Body of pancreas (tissue), 4 donors: Measurements from ENCODE around the gene SLC13A3. TPM values are rescaled to one million over a fixed set of nuclear protein-coding genes. Genes with fewer than 3 reads are reported as not detected.

Experiments used
- ATAC-seq: fragments of 150-250 bp; one replicate; pipeline ENCODE4 v1.9.1; 2016
- DNase-seq, 4 donors: peaks; one replicate each; pipeline ENCODE4 v3.0.0-alpha.2; 2019
- H3K27ac ChIP-seq, 4 donors: fragments of 200-600 bp; sonication (generic); 1 replicate in 3 of 4; 2 replicates in 1 of 4; pipeline versions ENCODE4 v1.5.1 to v1.6.1; 2016 to 2019; ENCODE audit warnings: mild to moderate bottlenecking in 1 of 4, mixed read lengths in 1 of 4, moderate library complexity in 1 of 4
- H3K27me3 ChIP-seq, 2 donors: fragments of 200-600 bp; sonication (generic); one replicate each; pipeline ENCODE4 v1.6.0; 2016; ENCODE audit warnings: mild to moderate bottlenecking in 1 of 2
- H3K36me3 ChIP-seq, 2 donors: fragments of 200-600 bp; sonication (generic); replicated peaks in 1 of 2; 2 replicates each; pipeline ENCODE4 v1.5.1; 2016; ENCODE audit warnings: low read depth in 2 of 2; ENCODE audit not compliant: insufficient read depth in 1 of 2
- H3K4me1 ChIP-seq: fragments of 200-600 bp; sonication (generic); one replicate; pipeline ENCODE4 v1.6.0; 2016
- H3K4me3 ChIP-seq, 2 donors: fragments of 200-600 bp; sonication (generic); 1 replicate in 1 of 2; 2 replicates in 1 of 2; pipeline ENCODE4 v1.5.1; 2016 to 2019
- H3K9me3 ChIP-seq, 3 donors: fragments of 200-600 bp; sonication (generic); 1 replicate in 2 of 3; 2 replicates in 1 of 3; pipeline ENCODE4 v1.5.1; 2016
- CTCF ChIP-seq, 7 experiments: fragments of 450-650 bp in 4 of 7; fragments of 200-600 bp in 3 of 7; sonication (generic) in 3 of 7; IDR thresholded peaks; one replicate each; pipeline ENCODE4 v1.5.1; 2016 to 2019; ENCODE audit warnings: antibody characterized with exemption in 7 of 7
- POLR2A ChIP-seq, 3 donors: fragments of 450-650 bp; IDR thresholded peaks; one replicate each; pipeline ENCODE4 v1.6.1; 2016; ENCODE audit warnings: antibody characterized with exemption in 3 of 3, mild to moderate bottlenecking in 2 of 3
- WGBS, 2 donors: methylation state at CpG; one replicate each; pipeline ENCODE4 v1.1.5; 2017; 5-methylcytosine and 5-hydroxymethylcytosine counted together
- intact Hi-C: fragments of 100-400 bp; cut with DNase I; formaldehyde crosslinking; loops from one replicate; pipeline ENCODE4 v1.15.1; 2023
- total RNA-seq, 2 donors: library from RNA; depleted of rRNA; stranded (reverse); fragments of >200 nt; gene quantifications; one replicate each; pipeline ENCODE4 v1.1.0, GENCODE V29; 2016

SLC13A3 gene
- total RNA-seq, 2 donors from 2014 or later: 3.4 to 6.3 TPM

DNA sequence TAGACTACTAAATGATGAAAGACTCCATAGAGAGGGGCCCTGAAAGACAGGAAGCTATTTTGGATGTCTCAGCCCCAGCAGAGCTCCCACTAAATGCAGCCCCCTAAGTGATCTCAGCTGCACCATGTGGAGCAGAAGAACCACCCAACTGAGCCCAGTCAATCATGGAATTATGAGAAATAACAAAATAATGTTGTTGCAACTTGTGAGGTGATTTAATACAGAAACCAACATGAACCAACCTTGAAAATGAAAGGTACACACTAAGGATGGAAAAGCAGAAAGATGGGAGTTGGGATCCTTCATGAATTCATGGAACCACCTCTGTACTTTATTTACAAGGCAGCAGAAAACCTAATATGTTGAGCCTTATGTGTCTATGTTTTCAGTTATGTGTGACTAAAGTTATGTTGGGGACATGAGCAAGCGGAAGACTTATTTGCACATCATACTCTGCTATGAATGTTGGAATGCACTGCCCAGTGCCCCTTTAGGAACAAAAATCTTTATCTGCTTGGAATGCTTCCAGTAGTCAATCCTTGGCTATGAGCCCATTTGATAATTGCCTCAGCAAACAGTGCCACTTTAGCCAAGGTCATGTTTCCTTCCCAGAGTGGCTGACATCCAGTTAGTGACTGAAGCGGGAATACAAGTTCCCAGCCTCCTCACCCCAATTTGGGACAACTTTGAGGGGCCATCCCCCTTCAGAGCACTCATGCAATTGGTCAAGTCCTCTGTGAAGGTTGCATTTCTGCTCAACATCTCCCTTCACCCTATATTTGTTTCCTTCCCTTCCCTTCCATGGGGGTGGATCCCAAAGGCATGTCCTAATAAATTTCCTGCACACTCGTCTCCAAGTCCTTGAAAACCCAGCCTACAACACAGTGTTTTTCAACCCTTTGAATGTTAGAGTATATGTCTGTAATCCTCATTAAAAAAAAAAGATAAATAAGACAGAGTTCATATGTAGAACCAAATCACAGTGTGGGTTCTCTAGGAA, 19.6 kb upstream of the SLC13A3 start:
- peak; percentile 37 to 61 (median 50) for DNase-seq
- TF ChIP-seq CTCF (IDR thresholded peaks at IDR 0.05) (no peak), POLR2A (IDR thresholded peaks at IDR 0.05) (no peak)

DNA sequence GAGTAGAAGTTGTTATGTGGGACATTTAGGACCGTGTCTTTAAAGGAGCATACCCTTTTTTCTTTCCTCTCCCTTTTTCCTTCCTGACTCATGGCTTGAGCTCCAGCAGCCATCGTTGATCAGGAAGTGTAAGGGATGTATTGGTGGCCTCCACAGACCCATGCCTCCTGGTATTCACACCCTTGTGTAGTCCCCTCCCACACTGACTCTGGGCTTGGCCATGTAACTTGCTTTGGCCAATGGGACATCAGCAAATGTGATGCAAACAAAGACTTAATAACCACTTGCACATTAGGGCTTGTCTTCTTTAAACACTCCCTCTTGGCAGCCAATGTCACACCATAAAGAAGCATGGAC, 18.9 kb upstream of the SLC13A3 start:
- H3K4me3 ChIP-seq: no peak overlapping the region
- 92 to 94% methylated on average over 2 of the region's 2 CpGs for WGBS, 2 donors
- peak overlapping the region in 2 of 4 donors; percentile 19 to 60 for H3K27ac ChIP-seq
- H3K36me3 ChIP-seq: no peaks in the 10 kb centered on the region
- DNase-seq: no peak
- H3K27me3 ChIP-seq: no peaks in the 10 kb centered on the region
- intact Hi-C loops: loop anchor here (10.0 kb wide), 1 partner anchor 95 kb away; no protein-coding TSS in a partner anchor
- H3K9me3 ChIP-seq: peaks cover 0 to 14% (median 0%) of the 10 kb centered on the region in 3 donors
- no peak for ATAC-seq
- TF ChIP-seq POLR2A (IDR thresholded peaks at IDR 0.05): no peak
- no peak for TF ChIP-seq CTCF (IDR thresholded peaks at IDR 0.05)
- peaks cover 20% of the 10 kb centered on the region for H3K4me1 ChIP-seq

More for the DNA sequence above, 19.6 kb upstream of the SLC13A3 start:
- H3K36me3 ChIP-seq: no peaks in the 10 kb centered on the region
- peak; percentile 81 for ATAC-seq
- 21 to 22% methylated on average over 3 of the region's 3 CpGs for WGBS, 2 donors
- H3K9me3 ChIP-seq: peaks cover 0 to 14% (median 0%) of the 10 kb centered on the region in 3 donors
- H3K27me3 ChIP-seq: no peaks in the 10 kb centered on the region
- peaks cover 20% of the 10 kb centered on the region for H3K4me1 ChIP-seq
- no peak overlapping the region for H3K4me3 ChIP-seq
- intact Hi-C loops: loop anchor here (10.0 kb wide), 1 partner anchor 96 kb away; no protein-coding TSS in a partner anchor
- peak overlapping the region in 2 of 4 donors; percentile 41 to 60 for H3K27ac ChIP-seq

GRCh38 chr20:46666818-46667515, 15.7 kb upstream of the SLC13A3 start:
- H3K36me3 ChIP-seq: no peaks in the 10 kb centered on the region
- no peak for ATAC-seq
- no peak overlapping the region for H3K27ac ChIP-seq
- DNase-seq: no peak
- 71 to 79% methylated on average over 5 to 6 of the region's 6 CpGs for WGBS, 2 donors
- no peaks in the 10 kb centered on the region for H3K27me3 ChIP-seq
- no peak overlapping the region for H3K4me3 ChIP-seq
- H3K4me1 ChIP-seq: peaks cover 12% of the 10 kb centered on the region
- intact Hi-C loops: no loop called here
- TF ChIP-seq POLR2A (IDR thresholded peaks at IDR 0.05) (no peak), CTCF (IDR thresholded peaks at IDR 0.05) (no peak)
- H3K9me3 ChIP-seq: peaks cover 0 to 8% (median 0%) of the 10 kb centered on the region in 3 donors

- intact Hi-C loops: no loop called here
These were observed 15.0 kb upstream of the SLC13A3 start for GRCh38 chr20:46666306-46666705.

More at GRCh38 chr20:46666306-46666705, 15.0 kb upstream of the SLC13A3 start:
- no peaks in the 10 kb centered on the region for H3K27me3 ChIP-seq
- 88 to 96% methylated on average over 3 of the region's 3 CpGs for WGBS, 2 donors
- DNase-seq (no peak), ATAC-seq (no peak)
- no peaks in the 10 kb centered on the region for H3K36me3 ChIP-seq
- H3K9me3 ChIP-seq: peaks cover 0 to 8% (median 0%) of the 10 kb centered on the region in 3 donors
- peaks cover 6% of the 10 kb centered on the region for H3K4me1 ChIP-seq
- TF ChIP-seq POLR2A (IDR thresholded peaks at IDR 0.05) (no peak), CTCF (IDR thresholded peaks at IDR 0.05) (no peak)
- no peak overlapping the region for H3K4me3 ChIP-seq
- H3K27ac ChIP-seq: no peak overlapping the region
